HEK293 (cell line): Measurements from ENCODE around the gene DHX16.

Experiments used
- CTCF ChIP-seq: fragments of 450-650 bp; formaldehyde crosslinking; IDR thresholded peaks from 2 replicates; pipeline ENCODE4 v1.5.1; 2016; ENCODE audit warnings: missing biosample characterization, missing genetic modification characterization
- GLIS1 ChIP-seq: fragments of 450-650 bp; formaldehyde crosslinking; IDR thresholded peaks from 2 replicates; pipeline ENCODE4 v1.5.1; 2016; ENCODE audit warnings: missing biosample characterization, missing genetic modification characterization
- HOXC10 ChIP-seq: sonication (generic); formaldehyde crosslinking; IDR thresholded peaks from 2 replicates; pipeline ENCODE4 v1.8.1; 2023; ENCODE audit warnings: mild to moderate bottlenecking, missing genetic modification reagents
- OVOL3 ChIP-seq: fragments of 450-650 bp; formaldehyde crosslinking; IDR thresholded peaks from 2 replicates; pipeline ENCODE4 v1.5.1; 2016; ENCODE audit warnings: missing biosample characterization, missing genetic modification characterization
- TSHZ1 ChIP-seq: fragments of 450-650 bp; formaldehyde crosslinking; IDR thresholded peaks from 2 replicates; pipeline ENCODE4 v1.5.1; 2016; ENCODE audit warnings: missing biosample characterization, missing genetic modification characterization, borderline replicate concordance
- ZBTB1 ChIP-seq: fragments of 450-650 bp; formaldehyde crosslinking; IDR thresholded peaks from 2 replicates; pipeline ENCODE4 v1.5.1; 2016; ENCODE audit warnings: missing biosample characterization, missing genetic modification characterization
- ZBTB49 ChIP-seq: fragments of 450-650 bp; formaldehyde crosslinking; IDR thresholded peaks from 2 replicates; pipeline ENCODE4 v1.5.1; 2016; ENCODE audit warnings: missing biosample characterization, missing genetic modification characterization, low read depth
- ZNF138 ChIP-seq: fragments of 450-650 bp; formaldehyde crosslinking; IDR thresholded peaks from 2 replicates; pipeline ENCODE4 v1.5.1; 2016; ENCODE audit warnings: missing biosample characterization, missing genetic modification characterization, borderline replicate concordance
- ZNF19 ChIP-seq: fragments of 450-650 bp; formaldehyde crosslinking; IDR thresholded peaks from 2 replicates; pipeline ENCODE4; 2016; ENCODE audit warnings: missing biosample characterization, missing genetic modification characterization, low read depth
- ZNF280C ChIP-seq: fragments of 450-650 bp; formaldehyde crosslinking; IDR thresholded peaks from 2 replicates; pipeline ENCODE4 v1.5.1; 2016; ENCODE audit warnings: missing biosample characterization, missing genetic modification characterization
- ZNF280D ChIP-seq: fragments of 450-650 bp; formaldehyde crosslinking; IDR thresholded peaks from 2 replicates; pipeline ENCODE4 v1.5.1; 2016; ENCODE audit warnings: missing biosample characterization, missing genetic modification characterization
- ZNF292 ChIP-seq: fragments of 450-650 bp; formaldehyde crosslinking; IDR thresholded peaks from 2 replicates; pipeline ENCODE4 v1.5.1; 2016; ENCODE audit warnings: low read depth, missing biosample characterization, missing genetic modification characterization, borderline replicate concordance
- ZNF302 ChIP-seq: fragments of 450-650 bp; formaldehyde crosslinking; IDR thresholded peaks from 2 replicates; pipeline ENCODE4 v1.5.1; 2016; ENCODE audit warnings: missing biosample characterization, missing genetic modification characterization, low read depth
- ZNF341 ChIP-seq: fragments of 450-650 bp; formaldehyde crosslinking; IDR thresholded peaks from 2 replicates; pipeline ENCODE4; 2016; ENCODE audit warnings: low read depth, missing biosample characterization, missing genetic modification characterization
- ZNF398 ChIP-seq: fragments of 450-650 bp; formaldehyde crosslinking; IDR thresholded peaks from 2 replicates; pipeline ENCODE4 v1.5.1; 2017; ENCODE audit warnings: missing biosample characterization, missing genetic modification characterization
- ZNF423 ChIP-seq: fragments of 450-650 bp; formaldehyde crosslinking; IDR thresholded peaks from 2 replicates; pipeline ENCODE4 v1.5.1; 2016; ENCODE audit warnings: missing biosample characterization, missing genetic modification characterization
- ZNF560 ChIP-seq: fragments of 450-650 bp; formaldehyde crosslinking; IDR thresholded peaks from 2 replicates; pipeline ENCODE4 v1.5.1; 2017; ENCODE audit warnings: missing biosample characterization, missing genetic modification characterization, borderline replicate concordance
- ZNF621 ChIP-seq: fragments of 450-650 bp; formaldehyde crosslinking; IDR thresholded peaks from 2 replicates; pipeline ENCODE4 v1.5.1; 2017; ENCODE audit warnings: missing biosample characterization, missing genetic modification characterization
- ZNF645 ChIP-seq: fragments of 450-650 bp; formaldehyde crosslinking; IDR thresholded peaks from 2 replicates; pipeline ENCODE4; 2016; ENCODE audit warnings: missing biosample characterization, missing genetic modification characterization
- ZNF701 ChIP-seq: fragments of 450-650 bp; formaldehyde crosslinking; IDR thresholded peaks from 2 replicates; pipeline ENCODE4 v1.5.1; 2016; ENCODE audit warnings: missing biosample characterization, missing genetic modification characterization
- ZNF707 ChIP-seq: fragments of 450-650 bp; formaldehyde crosslinking; IDR thresholded peaks from 2 replicates; pipeline ENCODE4 v1.5.1; 2016; ENCODE audit warnings: missing biosample characterization, missing genetic modification characterization

DHX16 gene

GRCh38 chr6:30682143-30683117 lies 9.6 kb upstream of the DHX16 start (continued):
- TF ChIP-seq ZNF398 (tag by site-specific recombination) (peak; percentile 94), ZNF645 (tag by site-specific recombination) (no peak), ZNF560 (tag by site-specific recombination) (no peak), ZNF621 (tag by site-specific recombination) (no peak), ZNF707 (tag by site-specific recombination) (no peak), ZNF138 (no peak), ZNF280C (no peak), ZNF292 (tag by site-specific recombination) (no peak), HOXC10 (CRISPR knock-in tag) (no peak), ZBTB49 (tag by site-specific recombination) (no peak), GLIS1 (peak; percentile 75), OVOL3 (tag by site-specific recombination) (no peak), ZNF302 (no peak), CTCF (tag by site-specific recombination) (no peak), ZNF701 (no peak), ZNF280D (tag by site-specific recombination) (no peak), ZBTB1 (tag by site-specific recombination) (no peak), ZNF19 (tag by site-specific recombination) (no peak), TSHZ1 (tag by site-specific recombination) (no peak), ZNF423 (tag by site-specific recombination) (no peak), ZNF341 (tag by site-specific recombination) (no peak)
